GM12873 (cell line): ENCODE data around the gene EXOC4.
A peak's percentile ranks its signal among the peaks of the same experiment; 100 is the strongest.

ENCODE experiments used
- TF ChIP-seq, protein P1 (sequence below): IDR thresholded peaks from 2 replicates; pipeline ENCODE4 v1.5.1; 2012; ENCODE audit warnings: low read depth, mild to moderate bottlenecking, moderate library complexity, low read length, control low read depth; ENCODE audit not compliant: insufficient read depth; ENCODE audit errors: missing control alignments

Gene EXOC4

DNA sequence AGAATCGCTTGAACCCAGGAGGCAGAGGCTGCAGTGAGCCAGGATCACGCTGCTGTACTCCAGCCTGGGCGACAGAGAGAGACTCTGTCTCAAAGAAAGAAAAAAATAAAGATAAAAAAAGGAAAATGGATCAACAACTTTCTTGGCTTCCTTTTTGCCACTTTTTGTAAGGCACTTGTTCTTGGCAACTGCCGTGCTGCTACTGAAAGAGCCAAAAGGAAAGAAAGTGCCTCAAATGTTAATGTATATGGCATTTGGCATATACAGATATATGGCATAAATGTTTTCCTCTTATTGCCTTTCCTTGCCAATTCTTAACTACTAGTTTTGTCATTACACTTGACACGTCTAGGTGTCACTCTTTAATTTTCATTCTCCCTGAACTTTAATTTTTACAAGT is 480.5 kb downstream of the EXOC4 start:
- TF ChIP-seq, protein P1, sequence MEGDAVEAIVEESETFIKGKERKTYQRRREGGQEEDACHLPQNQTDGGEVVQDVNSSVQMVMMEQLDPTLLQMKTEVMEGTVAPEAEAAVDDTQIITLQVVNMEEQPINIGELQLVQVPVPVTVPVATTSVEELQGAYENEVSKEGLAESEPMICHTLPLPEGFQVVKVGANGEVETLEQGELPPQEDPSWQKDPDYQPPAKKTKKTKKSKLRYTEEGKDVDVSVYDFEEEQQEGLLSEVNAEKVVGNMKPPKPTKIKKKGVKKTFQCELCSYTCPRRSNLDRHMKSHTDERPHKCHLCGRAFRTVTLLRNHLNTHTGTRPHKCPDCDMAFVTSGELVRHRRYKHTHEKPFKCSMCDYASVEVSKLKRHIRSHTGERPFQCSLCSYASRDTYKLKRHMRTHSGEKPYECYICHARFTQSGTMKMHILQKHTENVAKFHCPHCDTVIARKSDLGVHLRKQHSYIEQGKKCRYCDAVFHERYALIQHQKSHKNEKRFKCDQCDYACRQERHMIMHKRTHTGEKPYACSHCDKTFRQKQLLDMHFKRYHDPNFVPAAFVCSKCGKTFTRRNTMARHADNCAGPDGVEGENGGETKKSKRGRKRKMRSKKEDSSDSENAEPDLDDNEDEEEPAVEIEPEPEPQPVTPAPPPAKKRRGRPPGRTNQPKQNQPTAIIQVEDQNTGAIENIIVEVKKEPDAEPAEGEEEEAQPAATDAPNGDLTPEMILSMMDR: no peak

DNA sequence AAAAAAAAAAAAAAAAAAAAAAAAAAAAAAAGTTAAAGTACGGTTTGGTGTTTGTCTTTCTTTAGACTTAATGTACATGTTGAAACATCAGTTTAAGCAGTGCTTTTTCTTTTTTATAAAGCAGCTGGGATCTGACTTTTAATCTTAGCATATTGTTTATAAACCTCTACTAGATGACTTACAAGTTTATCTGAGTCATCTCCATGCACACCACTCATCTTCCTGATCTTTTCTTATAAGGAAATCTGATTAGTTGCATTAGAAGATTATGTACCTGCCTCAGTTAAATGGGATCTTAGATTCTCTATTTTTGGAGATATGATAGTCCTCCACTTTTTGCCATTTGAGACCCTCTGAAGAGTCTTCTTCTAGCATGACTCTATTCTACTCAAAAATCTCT is 482.3 kb downstream of the EXOC4 start:
- TF ChIP-seq, protein P1: no peak

DNA sequence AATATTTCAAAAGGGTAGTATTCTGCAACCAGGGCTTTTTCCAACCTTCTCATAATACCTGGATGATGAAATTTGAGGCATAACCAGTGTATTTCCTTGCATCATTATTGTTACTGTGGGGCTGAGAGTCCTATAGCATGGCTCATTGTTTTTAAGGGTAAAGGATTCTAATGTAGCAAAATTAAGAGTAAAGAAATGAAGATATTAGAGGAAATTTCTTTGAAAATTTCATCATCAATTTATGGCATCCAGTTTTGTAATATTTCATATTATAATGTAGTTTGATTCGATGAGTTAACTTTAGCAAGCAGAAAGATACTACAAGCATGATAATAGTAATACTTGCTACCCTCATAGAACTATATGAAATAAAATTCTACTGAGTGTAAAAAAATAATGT is 486.9 kb downstream of the EXOC4 start:
- TF ChIP-seq, protein P1: no peak

DNA sequence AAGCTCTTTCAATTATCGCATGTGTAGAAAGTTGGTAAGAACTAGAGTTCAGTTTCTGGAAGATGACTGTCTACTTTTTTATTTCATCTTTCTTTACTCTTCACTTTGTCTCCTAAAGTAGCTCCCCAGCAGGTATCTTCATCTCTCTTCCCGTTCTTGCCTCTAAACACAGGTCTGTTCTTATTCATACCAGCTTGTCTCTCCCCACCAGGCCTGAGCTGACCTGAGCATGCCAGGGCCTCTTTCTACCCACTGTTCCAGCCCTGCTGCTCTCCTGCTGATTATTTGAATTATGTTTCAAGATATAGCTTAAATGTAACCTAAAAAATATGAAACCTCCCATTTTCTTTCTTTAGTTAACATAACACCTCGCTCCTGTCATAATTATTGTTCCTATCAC is 488.2 kb downstream of the EXOC4 start:
- TF ChIP-seq, protein P1: no peak

DNA sequence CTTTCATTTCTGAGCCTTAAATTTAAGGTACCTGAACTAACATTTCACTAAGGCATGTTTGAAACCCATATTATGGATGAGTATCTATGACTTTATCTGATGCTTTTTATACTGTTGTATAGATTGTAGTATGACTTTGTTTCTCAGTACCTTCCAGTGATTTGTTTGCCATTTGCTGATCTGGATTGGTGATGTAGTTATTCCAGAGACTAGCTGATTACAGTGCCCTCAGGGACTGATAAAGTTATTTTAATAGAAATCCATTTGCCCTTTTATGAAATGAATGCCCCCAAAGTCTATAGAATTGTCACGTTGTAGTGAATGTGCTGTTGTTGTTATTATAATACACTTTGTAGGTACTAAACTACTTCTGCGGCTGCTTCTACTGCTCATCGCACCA is 488.8 kb downstream of the EXOC4 start:
- TF ChIP-seq, protein P1: no peak

DNA sequence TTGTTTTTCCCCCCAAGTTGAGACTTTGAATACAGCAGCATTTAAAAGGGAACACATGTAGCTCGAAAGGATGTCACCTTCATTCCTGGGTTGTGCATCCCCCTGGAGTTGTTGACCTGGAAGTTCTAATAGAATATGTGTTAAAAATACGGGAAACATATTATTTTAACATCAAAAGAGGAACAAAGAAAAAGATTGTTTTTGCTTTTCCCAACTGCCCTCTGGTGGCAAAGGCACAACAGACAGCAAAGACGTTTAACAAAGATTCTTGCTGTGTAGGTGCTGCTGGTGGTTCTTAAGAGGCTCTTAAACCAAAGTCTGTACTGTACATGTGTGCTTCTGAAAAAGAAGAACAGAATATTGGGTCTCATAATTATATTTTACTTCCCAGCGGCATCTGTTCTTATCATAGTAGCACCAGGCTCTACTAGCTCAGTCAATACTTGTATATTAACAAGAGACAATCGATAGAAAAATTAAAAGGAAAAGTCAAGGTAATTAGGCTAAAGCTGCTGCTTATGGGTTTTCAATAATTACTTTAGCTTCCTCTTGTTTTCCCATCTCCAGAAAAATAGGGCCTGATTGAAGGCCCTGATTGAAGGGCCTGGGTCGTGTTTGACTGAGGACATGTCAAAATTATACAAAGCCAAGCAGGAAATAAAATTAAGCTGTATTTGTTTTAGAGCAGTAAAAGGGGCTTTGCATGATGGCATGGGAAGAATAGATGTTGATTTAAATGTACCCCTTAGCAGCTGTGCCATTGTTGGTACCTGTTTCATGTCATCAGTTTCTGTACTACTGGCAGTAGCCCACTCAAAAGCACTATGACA is 490.0 kb downstream of the EXOC4 start:
- TF ChIP-seq, protein P1: peak; percentile 54

DNA sequence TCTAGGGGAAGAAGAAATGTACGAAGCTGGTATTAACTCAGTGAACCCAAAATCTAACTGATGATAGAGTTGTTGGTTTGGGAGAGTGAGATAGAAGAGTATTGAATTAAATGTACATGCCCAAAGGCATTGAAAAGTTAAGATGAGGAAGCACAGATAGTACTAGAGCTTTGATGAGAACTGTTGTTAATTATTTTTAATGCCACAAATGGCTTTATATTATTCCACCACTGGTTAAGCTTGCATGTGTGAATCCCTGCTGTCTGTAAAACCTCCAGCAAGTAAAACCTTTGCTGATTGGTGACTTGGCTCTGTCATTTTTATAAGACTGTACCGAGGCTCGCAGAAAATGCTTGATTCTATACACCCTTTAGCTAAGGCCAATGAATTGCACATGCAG is 491.6 kb downstream of the EXOC4 start:
- TF ChIP-seq, protein P1: no peak
